HuH-7 (cell line): ENCODE results near the gene SLC9A8.

Experiments used
- DNase-seq: peaks from one replicate; pipeline ENCODE4 v3.0.0; 2011; ENCODE audit warnings: low spot score

The SLC9A8 gene

GRCh38 chr20:49916146-49917002 lies 103.7 kb downstream of the SLC9A8 start:
- peak; percentile 97 for DNase-seq

DNA sequence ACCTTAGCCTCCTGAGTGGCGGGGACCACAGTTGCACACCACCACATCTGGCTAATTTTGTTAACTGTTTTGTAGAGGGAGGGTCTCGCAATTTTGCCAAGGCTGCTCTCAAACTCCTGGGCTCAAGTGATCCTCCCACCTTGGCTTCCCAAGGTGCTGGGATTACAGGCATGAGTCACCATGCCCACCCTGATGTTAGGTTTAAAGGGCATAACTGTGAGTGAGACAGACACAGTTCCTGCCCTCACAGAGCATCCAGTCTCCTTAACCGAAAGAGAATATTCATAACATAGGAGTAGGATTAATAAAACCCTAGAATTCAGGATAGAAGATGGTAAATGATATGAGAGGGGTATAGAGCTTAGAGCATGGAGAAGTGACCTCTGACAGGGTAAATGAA lies 105.8 kb downstream of the SLC9A8 start:
- DNase-seq, result no peak

- DNase-seq, result no peak
These were observed 106.4 kb downstream of the SLC9A8 start for GRCh38 chr20:49919009-49919408.

DNA sequence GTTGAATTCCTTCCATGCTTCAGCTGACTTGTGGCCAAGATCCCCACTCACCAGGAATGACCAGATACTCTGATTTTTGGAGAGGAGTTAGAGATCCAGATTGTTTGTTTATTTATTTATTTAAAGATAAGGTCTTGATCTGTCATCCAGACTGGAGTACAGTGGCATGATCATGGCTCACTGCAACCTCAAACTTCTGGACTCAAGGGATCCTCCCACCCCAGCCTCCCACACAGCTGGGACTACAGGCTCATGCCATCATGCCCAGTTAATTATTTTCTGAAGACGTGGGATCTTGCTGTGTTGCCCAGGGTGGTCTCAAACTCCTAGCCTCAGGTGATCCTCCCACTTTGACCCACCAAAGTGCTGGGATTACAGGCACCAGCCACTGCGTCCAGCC lies 106.8 kb downstream of the SLC9A8 start:
- no peak for DNase-seq

- DNase-seq, result no peak
These were observed 111.6 kb downstream of the SLC9A8 start for GRCh38 chr20:49924247-49924646.

GRCh38 chr20:49925901-49926454 lies 113.3 kb downstream of the SLC9A8 start:
- DNase-seq, result no peak

DNA sequence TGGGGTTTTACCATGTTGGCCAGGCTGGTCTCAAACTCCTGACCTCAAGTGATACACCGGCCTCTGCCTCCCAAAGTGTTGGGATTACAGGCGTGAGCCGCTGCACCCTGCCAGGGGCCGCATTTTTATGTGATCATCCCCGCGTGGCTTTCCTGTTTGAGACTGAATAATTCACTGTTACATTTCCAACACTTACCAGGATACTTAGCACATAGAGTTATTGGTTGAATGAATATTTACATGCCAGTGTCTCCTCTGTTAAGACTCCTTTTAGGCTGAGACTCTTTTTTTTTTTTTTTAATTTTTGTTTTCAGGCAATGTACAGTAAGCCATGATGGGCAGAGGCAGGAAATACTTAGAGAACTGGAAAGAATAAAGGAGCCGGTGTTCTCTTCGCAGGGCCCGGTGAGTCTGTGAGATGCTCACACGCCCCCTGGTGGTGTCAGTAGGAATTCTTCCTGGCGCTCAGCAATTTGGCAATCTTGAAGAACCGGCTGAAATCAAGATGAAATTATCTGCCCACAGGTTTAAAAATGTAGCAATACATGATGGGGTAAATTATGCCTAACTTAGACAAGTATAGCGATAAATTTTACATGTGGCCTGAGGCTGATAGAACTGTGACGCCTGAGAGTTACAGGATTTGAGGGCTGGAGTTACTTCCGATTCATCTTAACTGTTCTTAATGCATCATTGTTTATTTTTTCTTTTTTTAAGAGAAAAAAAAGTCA lies 115.9 kb downstream of the SLC9A8 start:
- DNase-seq, result peak; percentile 91

- DNase-seq, result no peak
These were observed 116.5 kb downstream of the SLC9A8 start for GRCh38 chr20:49929142-49929494.

DNA sequence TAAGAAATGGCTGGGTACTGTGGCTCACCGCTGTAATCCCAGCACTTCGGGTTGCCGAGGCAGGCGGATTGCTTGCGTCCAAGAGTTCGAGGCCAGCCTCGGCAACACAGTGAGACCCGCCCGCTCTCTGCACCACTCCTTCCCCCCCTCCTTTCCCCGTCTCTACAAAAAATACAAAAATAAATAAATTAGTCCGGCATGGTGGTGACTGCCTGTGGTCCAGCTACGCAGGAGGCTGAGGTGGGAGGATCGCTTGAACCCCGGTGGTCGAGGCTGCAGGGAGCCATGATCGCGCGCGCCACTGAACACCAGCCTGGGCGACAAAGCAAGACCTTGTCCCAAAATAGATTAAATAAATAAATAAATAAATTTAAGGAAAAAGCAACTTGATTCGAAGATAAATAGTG lies 123.1 kb downstream of the SLC9A8 start:
- DNase-seq, result no peak

DNA sequence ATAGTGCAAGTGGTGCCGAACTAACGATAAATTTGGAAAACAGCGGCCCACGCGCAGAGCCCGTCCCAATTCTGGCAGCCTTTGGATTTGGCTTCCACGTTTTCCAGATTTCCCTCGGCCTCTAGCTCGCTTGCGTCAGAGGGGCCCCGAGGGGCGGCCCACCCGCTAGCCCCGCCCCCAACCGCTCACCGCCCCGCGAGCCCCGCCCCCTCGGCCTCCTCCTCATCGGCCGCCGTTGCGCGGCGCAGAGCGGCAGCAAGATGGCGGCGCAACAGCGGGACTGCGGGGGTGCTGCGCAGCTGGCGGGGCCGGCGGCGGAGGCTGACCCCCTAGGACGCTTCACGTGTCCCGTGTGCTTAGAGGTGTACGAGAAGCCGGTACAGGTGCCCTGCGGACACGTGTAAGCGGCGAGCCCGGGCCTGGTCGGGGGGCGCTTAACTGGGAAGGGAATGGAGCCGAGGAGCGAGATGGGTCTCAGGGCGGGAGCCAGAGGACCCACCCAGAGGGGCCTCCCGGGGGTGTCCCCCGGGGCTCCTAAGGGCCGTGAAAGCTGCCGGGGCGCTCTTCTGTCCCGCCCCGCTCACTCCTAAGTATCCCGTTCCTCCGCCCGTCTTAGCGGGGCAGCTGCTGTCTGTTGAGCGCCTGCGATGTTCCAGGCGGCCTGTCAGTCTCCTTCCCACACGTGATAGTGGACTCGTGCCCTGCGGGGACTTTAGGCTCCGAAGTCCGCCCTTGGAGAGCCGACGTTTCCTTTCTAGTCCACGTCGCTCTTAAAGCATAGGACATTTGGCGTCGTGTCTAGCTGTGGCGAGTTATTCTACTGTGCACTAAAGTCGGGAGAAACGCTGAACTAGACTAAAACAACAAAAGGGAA lies 123.8 kb downstream of the SLC9A8 start, which contains the start of gene RNF114:
Gene RNF114, plus strand, starts transcription at position 245 of the 874 bp plus-strand sequence. Its CDS starts 16 bp downstream, at position 261.
- DNase-seq, result peak; percentile 90

- no peak for DNase-seq
These were observed 124.7 kb downstream of the SLC9A8 start for GRCh38 chr20:49937027-49937929.

GRCh38 chr20:49938173-49939163 lies 125.8 kb downstream of the SLC9A8 start:
- no peak for DNase-seq

DNA sequence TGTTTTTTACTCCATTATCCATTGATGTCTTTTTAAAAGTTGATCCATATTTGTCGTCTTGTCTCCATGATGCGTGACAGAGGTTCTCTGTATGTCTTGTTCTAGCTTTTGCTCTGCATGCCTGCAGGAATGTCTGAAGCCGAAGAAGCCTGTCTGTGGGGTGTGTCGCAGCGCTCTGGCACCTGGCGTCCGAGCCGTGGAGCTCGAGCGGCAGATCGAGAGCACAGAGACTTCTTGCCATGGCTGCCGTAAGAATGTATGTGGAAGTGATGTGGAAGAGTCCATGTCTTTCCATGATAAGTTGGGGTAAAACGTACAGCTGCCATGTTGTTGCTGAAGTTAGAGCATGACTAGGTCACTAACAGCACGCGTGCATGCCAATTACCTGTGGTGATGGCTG lies 128.8 kb downstream of the SLC9A8 start:
- no peak for DNase-seq
